Activated T-helper 9 cell treated with anti-CD3 and anti-CD28 coated beads, Interleukin-2, amount 50 U/mL, for 16 hours (primary cell): ENCODE data around the gene MRPS22.
"Not testable (repeated sequence)": the region's sequence is repeated elsewhere in the genome, so short reads cannot be mapped to it uniquely, and the experiment has no call there.

Source experiments
- DNase-seq: peaks from one replicate; pipeline ENCODE4 v3.0.0-alpha.2; 2020; ENCODE audit warnings: low read depth

The MRPS22 gene

GRCh38 chr3:139396707-139397106 lies 52.9 kb downstream of the MRPS22 start:
- DNase-seq: no peak

GRCh38 chr3:139401155-139401554 lies 57.3 kb downstream of the MRPS22 start:
- not testable (repeated sequence) for DNase-seq
